Measurements from ENCODE around the gene POLR3GL.

DNA sequence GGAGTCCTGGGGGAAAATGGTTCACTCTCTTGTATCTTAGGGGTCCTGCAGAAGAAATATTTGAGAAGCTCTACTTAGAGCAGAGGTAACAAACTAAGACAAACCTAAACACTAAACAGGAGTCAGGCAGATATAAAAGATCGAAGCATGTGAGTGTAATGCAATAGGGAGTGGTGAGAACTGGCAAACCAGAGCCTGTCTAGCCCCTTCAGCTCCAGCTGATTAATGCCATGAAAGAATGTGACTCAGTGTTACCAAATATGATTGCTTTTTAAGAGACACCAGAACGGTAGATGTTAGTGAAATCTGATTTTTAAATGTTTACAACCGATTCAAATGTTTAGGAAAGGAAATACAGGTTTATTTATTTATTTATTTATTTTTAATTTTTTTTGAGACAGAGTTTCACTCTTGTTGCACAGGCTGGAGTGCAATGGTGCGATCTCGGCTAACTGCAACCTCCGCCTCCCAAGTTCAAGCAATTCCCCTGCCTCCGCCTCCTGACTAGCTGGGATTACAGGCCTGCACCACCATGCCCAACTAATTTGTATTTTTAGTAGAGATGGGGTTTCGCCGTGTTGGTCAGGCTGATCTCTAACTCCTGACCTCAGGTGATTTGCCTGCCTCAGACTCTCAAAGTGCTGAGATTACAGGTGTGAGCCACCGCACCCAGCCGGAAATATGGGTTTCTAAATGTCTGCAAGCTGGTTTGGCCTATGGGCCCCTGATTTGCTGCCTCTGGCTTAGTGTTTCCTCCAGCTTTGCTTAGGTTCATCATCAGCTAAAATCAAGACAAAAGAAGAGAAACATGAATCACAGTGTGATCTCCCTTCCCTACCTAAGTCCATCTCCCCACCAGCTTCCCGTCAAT, 19.7 kb downstream of the POLR3GL start:
- TF ChIP-seq, protein P1, sequence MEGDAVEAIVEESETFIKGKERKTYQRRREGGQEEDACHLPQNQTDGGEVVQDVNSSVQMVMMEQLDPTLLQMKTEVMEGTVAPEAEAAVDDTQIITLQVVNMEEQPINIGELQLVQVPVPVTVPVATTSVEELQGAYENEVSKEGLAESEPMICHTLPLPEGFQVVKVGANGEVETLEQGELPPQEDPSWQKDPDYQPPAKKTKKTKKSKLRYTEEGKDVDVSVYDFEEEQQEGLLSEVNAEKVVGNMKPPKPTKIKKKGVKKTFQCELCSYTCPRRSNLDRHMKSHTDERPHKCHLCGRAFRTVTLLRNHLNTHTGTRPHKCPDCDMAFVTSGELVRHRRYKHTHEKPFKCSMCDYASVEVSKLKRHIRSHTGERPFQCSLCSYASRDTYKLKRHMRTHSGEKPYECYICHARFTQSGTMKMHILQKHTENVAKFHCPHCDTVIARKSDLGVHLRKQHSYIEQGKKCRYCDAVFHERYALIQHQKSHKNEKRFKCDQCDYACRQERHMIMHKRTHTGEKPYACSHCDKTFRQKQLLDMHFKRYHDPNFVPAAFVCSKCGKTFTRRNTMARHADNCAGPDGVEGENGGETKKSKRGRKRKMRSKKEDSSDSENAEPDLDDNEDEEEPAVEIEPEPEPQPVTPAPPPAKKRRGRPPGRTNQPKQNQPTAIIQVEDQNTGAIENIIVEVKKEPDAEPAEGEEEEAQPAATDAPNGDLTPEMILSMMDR (conservative IDR thresholded peaks at IDR 0.05; ENCODE audit: low read depth in 2 of 2), result no peak
- TF ChIP-seq, protein P2, sequence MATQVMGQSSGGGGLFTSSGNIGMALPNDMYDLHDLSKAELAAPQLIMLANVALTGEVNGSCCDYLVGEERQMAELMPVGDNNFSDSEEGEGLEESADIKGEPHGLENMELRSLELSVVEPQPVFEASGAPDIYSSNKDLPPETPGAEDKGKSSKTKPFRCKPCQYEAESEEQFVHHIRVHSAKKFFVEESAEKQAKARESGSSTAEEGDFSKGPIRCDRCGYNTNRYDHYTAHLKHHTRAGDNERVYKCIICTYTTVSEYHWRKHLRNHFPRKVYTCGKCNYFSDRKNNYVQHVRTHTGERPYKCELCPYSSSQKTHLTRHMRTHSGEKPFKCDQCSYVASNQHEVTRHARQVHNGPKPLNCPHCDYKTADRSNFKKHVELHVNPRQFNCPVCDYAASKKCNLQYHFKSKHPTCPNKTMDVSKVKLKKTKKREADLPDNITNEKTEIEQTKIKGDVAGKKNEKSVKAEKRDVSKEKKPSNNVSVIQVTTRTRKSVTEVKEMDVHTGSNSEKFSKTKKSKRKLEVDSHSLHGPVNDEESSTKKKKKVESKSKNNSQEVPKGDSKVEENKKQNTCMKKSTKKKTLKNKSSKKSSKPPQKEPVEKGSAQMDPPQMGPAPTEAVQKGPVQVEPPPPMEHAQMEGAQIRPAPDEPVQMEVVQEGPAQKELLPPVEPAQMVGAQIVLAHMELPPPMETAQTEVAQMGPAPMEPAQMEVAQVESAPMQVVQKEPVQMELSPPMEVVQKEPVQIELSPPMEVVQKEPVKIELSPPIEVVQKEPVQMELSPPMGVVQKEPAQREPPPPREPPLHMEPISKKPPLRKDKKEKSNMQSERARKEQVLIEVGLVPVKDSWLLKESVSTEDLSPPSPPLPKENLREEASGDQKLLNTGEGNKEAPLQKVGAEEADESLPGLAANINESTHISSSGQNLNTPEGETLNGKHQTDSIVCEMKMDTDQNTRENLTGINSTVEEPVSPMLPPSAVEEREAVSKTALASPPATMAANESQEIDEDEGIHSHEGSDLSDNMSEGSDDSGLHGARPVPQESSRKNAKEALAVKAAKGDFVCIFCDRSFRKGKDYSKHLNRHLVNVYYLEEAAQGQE (IDR thresholded peaks at IDR 0.05; ENCODE audit: unreplicated experiment), result no peak
- TF ChIP-seq EZH2 (IDR thresholded peaks at IDR 0.05; ENCODE audit: low read depth, unreplicated experiment), result no peak
